ENCODE data around the gene RRP1B.
A peak's percentile ranks its signal among the peaks of the same experiment; 100 is the strongest.
"Not testable (repeated sequence)": the region's sequence is repeated elsewhere in the genome, so short reads cannot be mapped to it uniquely, and the experiment has no call there.

RRP1B gene

GRCh38 chr21:43701936-43702784 lies 42.8 kb downstream of the RRP1B start:
- DNase-seq (ENCODE audit: low spot score) = no peak

DNA sequence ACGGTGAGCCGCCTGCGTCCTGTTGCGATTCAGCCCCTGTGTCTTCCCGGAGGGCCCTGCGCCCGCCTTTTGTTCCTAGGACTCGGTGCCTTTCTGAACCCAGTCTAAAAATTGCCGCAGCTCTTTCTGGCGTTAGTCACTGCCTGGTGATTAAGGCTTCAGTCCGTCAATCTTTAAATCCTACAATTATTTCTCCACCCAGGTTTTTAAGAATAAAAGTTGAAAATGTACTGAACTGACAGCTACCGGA lies 43.4 kb downstream of the RRP1B start:
- DNase-seq (ENCODE audit: low spot score) = no peak

DNA sequence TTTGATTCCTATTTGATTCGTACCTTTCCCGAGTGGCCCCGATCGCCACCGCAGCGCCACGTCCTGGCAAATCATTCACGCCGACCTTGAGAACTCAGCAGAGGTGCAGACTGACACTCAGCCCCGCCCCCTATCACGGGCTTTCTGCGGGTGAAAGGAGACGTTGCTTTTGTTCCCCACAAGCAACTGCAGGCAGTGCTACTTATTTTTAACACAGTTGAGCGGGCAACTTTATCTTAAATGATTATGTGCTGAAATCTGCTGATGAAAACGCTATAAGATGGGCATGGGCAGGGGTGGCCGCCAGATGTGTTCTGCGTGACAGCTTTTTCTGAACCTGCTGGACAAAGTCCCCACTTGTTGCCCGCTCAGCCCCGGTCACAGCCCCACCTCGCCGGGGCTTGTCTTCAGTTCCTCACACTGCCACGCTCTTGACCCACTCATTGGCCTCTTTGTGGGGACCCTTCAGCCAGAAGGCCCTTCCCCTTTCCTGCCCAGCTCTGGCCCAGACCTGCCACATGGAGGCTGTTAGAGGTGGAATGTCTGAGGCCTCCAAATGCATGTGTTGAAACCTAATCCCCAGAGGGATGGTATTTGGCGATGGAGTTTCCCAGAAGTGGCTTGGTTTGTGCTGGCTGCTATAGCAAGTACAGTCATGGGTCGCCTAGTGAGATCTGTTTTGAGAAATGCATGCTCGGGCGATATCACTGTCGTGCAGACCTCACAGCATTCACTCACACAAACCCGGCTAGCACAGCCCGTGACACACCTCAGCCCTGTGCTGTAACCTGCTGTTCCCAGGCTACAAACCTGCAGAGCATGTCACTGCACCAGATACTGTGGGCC lies 43.9 kb downstream of the RRP1B start:
- DNase-seq (ENCODE audit: low spot score) = no peak

GRCh38 chr21:43707462-43707861 lies 48.1 kb downstream of the RRP1B start:
- DNase-seq (ENCODE audit: low spot score) = no peak

- DNase-seq (ENCODE audit: low spot score) = no peak
These were observed 49.5 kb downstream of the RRP1B start for GRCh38 chr21:43708745-43709381.

DNA sequence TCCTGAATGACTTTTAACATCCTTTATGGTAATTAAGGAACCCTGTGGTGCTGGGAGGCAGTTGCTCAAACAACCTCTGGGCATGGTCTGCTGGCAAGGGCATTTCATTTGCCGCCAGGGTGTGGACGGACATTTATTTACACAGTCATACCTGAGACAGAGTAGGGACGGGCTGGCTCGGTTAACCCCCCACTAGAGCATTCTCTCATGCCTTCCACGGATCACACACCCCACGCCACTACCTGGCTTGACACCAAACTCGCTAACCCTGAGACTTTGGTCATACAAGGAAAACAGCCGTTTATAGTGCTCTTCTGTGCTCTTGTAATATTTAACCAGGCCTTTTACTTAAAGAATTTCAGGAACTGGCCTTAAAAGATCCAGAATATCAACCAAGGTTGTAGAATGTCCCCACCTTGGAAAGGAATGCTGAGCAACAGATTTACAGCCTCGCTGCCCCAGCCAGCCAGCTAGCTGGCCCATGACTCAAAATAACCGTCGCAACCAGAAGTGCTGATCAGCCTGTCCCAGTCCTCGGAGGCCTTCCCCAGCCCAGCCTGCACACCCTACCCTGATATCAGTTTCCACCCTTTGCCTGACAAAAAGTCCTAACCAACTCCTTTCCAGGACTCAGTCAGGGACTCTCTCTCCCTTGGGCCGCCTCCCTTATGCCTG lies 53.0 kb downstream of the RRP1B start:
- DNase-seq (ENCODE audit: low spot score) = no peak

- DNase-seq (ENCODE audit: low spot score) = not testable (repeated sequence)
These were observed 53.8 kb downstream of the RRP1B start for GRCh38 chr21:43713123-43713522.

DNA sequence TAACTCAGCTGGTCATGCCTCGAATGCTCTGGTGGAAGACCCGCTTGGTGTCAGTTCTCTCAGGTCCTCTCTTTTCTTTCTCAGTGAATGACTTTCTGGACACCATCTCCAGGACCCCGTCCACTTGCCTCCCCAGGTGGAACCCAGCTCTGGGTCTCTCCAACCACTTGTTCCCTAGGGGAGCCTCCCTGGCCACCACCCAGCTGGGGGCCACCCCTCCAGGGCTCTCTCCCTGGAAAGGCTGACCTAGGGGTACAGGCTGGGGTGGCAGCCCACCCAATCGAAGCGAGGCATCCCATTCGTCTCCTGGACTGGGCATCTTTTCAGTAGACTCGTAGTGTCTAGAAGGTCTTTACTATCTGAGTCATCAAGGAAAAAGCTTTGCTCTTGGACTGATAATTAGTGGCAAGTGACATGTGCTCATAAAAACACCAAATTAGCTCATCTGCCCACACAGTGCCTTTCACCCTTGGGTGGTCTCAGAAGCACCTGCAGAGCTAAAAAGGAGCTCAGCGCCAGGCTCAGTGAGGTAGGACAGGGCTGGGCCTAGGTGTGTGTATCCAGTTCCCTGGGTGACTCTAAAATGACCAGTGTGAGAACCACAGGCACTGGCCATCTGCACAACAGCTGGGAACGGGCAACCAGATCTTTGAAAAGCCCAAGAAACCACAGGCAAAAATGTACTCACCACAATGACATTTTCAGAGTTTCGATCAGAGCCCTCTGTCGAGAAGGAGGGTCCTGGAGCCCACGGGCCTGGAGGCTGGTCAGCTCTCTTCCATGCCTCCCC lies 57.2 kb downstream of the RRP1B start:
- peak; percentile 87 for DNase-seq (ENCODE audit: low spot score)

- DNase-seq (ENCODE audit: low spot score) = no peak
These were observed 58.0 kb downstream of the RRP1B start for GRCh38 chr21:43717166-43717853.

DNA sequence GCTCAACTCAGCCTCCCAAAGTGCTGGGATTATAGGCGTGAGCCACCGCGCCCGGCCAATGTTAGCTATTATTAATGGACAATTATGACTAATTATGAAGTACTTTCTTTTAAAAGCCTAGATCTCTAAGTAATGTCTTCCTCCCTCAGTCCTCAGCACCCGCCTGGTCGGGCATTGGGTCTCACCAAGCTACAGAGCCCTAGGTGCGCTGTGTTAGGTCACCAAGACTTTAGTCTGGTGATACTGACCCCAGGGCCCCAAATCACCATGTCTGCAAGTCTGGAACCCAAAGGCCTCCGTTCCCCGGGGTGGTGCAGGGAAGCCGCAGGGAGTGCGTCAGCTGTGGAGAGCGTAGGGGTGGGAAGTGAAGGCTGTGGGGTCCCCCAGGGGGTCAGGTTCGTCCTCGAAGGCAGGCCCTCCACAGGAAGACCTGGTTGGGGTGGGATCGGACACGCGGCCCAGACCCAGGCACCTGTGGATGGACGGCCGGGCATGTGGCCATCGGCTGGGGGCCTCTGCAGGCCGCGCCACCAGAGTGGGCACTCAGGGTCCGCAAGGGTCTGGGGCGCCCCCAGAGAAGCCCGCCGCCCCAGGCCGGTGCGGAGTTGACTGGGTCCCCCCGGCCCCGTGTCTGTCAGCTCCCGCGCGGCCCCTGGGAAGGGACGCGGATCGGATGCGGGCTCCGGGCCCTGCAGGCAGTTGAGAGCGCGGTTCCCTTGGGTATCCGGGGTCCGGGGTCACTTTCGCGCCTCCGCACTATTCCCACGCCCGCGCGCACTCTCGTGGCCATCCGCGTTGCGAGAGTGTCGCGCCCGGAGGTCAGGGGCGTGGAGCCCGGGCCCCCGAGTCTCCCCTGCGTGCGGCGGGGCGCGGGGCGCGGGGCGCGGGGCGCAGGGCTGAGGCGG lies 58.9 kb downstream of the RRP1B start:
- no peak for DNase-seq (ENCODE audit: low spot score)

DNA sequence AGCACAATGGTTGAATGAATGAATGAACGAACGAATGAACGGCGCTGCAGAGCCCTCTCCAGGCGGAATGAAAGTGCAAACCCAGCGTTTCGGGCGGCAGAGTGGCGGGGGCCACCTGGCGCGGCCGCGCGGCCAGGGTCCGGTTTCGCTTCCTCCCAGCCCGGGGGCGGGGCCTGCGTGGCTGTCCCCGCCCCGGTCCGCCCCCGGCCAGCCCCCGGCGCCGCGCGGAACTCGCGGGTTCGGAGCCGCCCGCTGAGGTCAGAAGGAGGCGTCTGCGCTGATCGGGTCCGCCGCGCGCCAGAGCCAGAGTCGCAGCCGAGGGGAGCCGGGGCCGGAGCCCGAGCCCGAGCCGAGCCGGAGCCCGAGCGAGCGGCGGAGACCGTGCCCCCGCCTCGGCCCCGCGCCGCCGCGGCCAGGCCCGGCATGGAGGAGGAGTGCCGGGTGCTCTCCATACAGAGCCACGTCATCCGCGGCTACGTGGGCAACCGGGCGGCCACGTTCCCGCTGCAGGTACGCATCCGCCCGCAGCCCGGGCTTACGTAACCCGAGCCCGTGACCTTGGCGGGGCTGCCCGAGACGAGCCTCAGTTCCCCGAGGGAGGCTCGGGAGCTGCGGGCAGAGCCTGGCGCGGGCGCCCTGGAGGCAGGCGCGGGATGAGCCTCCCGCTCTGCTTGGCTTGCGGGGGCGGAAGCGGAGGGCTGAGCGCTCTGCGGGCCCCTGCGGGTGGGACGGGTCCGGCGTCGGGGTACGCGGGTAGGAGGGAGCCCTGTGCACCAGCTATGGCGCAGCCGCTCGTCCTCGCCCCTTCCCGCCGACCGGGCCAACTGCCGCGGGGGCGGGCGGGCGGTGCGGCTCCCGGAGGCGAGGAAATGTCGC lies 59.8 kb downstream of the RRP1B start, which contains the start of gene PDXK:
Gene PDXK (plus strand): TSS at position 258 of the 876 bp plus-strand sequence. CDS start 166 bp downstream, at position 424.
- DNase-seq (ENCODE audit: low spot score) = peak; percentile 92

GRCh38 chr21:43719748-43720538 lies 60.6 kb downstream of the RRP1B start:
- DNase-seq (ENCODE audit: low spot score) = peak; percentile 67

GRCh38 chr21:43720539-43721166 lies 61.3 kb downstream of the RRP1B start:
- DNase-seq (ENCODE audit: low spot score) = no peak

DNA sequence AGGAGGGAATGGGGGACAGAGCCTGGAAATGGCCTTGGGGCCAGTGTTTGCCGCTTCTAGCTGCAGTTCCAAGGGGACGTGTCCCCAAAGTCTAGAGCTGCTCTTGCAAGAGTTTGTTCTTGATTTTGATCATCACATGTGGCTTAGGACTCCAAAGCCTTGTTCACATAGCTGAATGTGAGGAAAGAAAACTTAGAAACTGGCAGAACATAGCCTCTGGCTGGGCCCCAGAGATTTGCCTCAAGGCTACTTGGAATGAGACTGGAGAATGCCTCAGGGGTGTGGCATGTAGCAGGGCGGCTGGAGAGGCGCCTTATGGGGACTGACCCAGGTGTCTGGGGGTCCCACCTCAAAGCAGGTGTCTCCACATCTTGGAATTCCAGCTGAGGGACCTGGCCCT lies 61.8 kb downstream of the RRP1B start:
- DNase-seq (ENCODE audit: low spot score) = no peak

DNA sequence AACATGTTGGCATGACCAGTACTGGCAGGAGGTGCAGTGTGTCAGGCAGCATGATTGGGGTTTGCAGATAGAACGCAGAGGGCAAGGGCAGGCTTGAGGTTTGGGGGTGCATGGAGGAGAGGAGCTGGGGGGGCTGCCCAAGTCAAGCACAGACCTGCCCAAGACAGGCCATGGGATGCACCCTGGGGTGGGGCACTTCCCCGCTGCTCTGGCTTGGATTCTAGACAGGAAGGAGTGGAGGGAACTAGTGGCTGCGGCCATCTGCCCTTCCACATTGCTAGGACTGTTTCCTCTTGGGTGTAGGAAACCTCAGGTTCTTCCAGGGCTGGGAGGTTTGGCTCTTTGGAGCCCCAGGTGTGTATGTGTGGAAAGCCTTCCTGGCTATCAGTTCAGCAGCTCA lies 62.6 kb downstream of the RRP1B start:
- no peak for DNase-seq (ENCODE audit: low spot score)

DNA sequence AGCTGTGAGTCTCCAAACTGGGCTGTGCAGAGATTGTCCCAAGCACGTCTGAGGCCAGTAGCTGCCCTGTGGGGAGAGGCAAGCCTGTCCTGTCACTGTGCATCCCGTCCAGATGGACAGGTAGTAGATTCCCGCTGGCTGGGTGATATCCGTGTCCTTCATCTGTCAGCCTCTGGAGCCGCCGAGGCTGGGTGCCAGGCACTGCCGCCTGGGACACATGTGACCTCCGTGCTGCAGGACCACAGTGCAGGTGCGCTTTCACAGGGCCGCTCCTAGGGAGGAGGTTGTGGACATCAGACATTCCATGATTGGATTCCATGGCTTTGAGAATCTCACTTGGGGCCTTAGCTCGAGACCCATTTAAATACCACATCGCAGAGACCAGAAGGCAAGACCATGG lies 64.3 kb downstream of the RRP1B start:
- no peak for DNase-seq (ENCODE audit: low spot score)
